ENCODE results near the gene GRXCR2.
"Not testable (repeated sequence)": the region's sequence is repeated elsewhere in the genome, so short reads cannot be mapped to it uniquely, and the experiment has no call there.

GRXCR2 gene

GRCh38 chr5:145887976-145888574 lies 15.3 kb upstream of the GRXCR2 start:
- no peak for DNase-seq (ENCODE audit: low read depth in 2 of 2, low spot score in 1 of 2)

GRCh38 chr5:145887217-145887616 lies 14.4 kb upstream of the GRXCR2 start:
- DNase-seq (ENCODE audit: low read depth in 2 of 2, low spot score in 1 of 2), result no peak

- no peak for DNase-seq (ENCODE audit: low read depth in 2 of 2, low spot score in 1 of 2)
Observed at GRCh38 chr5:145874765-145875164, 2.0 kb upstream of the GRXCR2 start.

GRCh38 chr5:145872486-145872885 lies 328 bp downstream of the GRXCR2 start:
- DNase-seq (ENCODE audit: low read depth in 2 of 2, low spot score in 1 of 2), result no peak

- DNase-seq (ENCODE audit: low read depth in 2 of 2, low spot score in 1 of 2), result no peak
Observed at GRCh38 chr5:145869753-145870152, 3.1 kb downstream of the GRXCR2 start.

- no peak for DNase-seq (ENCODE audit: low read depth in 2 of 2, low spot score in 1 of 2)
Observed at GRCh38 chr5:145867806-145868205, 5.0 kb downstream of the GRXCR2 start.

GRCh38 chr5:145864432-145864831 lies 8.4 kb downstream of the GRXCR2 start:
- DNase-seq (ENCODE audit: low read depth in 2 of 2, low spot score in 1 of 2), result not testable (repeated sequence)

GRCh38 chr5:145863003-145863402 lies 9.8 kb downstream of the GRXCR2 start:
- DNase-seq (ENCODE audit: low read depth in 2 of 2, low spot score in 1 of 2), result no peak

GRCh38 chr5:145859897-145860296 lies 12.9 kb downstream of the GRXCR2 start:
- no peak for DNase-seq (ENCODE audit: low read depth in 2 of 2, low spot score in 1 of 2)

- DNase-seq (ENCODE audit: low read depth in 2 of 2, low spot score in 1 of 2), result no peak
Observed at GRCh38 chr5:145859453-145859852, 13.4 kb downstream of the GRXCR2 start.

GRCh38 chr5:145858959-145859358 lies 13.9 kb downstream of the GRXCR2 start:
- DNase-seq (ENCODE audit: low read depth in 2 of 2, low spot score in 1 of 2), result no peak

- DNase-seq (ENCODE audit: low read depth in 2 of 2, low spot score in 1 of 2), result no peak
Observed at GRCh38 chr5:145856285-145856818, 16.5 kb downstream of the GRXCR2 start.

- no peak for DNase-seq (ENCODE audit: low read depth in 2 of 2, low spot score in 1 of 2)
Observed at GRCh38 chr5:145855763-145856267, 17.0 kb downstream of the GRXCR2 start.

GRCh38 chr5:145854651-145855258 lies 18.1 kb downstream of the GRXCR2 start:
- no peak for DNase-seq (ENCODE audit: low read depth in 2 of 2, low spot score in 1 of 2)

GRCh38 chr5:145853781-145854376 lies 18.9 kb downstream of the GRXCR2 start:
- no peak for DNase-seq (ENCODE audit: low read depth in 2 of 2, low spot score in 1 of 2)

GRCh38 chr5:145852990-145853389 lies 19.8 kb downstream of the GRXCR2 start:
- DNase-seq (ENCODE audit: low read depth in 2 of 2, low spot score in 1 of 2), result no peak

- no peak for DNase-seq (ENCODE audit: low read depth in 2 of 2, low spot score in 1 of 2)
Observed at GRCh38 chr5:145848854-145849253, 24.0 kb downstream of the GRXCR2 start.

GRCh38 chr5:145847499-145848497 lies 25.0 kb downstream of the GRXCR2 start:
- DNase-seq (ENCODE audit: low read depth in 2 of 2, low spot score in 1 of 2), result no peak

GRCh38 chr5:145846081-145846480 lies 26.7 kb downstream of the GRXCR2 start:
- DNase-seq (ENCODE audit: low read depth in 2 of 2, low spot score in 1 of 2), result no peak

- no peak for DNase-seq (ENCODE audit: low read depth in 2 of 2, low spot score in 1 of 2)
Observed at GRCh38 chr5:145841299-145841698, 31.5 kb downstream of the GRXCR2 start.
